ENCODE results near the gene SLC34A1.

DNA sequence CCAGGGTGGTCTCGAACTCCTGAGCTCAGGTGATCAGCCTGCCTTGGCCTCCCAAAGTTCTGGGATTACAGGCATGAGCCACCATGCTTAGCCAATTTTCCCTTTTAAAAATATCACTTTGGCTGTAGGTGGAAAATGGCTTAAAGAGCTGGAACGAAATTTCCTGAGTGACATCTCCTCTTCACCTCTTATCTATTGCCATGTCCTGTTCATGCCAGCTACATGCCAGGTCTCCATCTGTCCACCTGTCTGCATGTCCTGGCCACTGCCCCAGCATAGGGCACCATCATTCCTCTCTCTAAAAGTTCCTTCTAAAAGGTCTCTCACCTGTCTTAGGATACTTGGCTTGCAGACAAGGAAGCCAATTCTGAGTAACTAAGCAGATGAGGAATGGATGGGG lies 39.4 kb downstream of the SLC34A1 start:
- TF ChIP-seq, protein P1, sequence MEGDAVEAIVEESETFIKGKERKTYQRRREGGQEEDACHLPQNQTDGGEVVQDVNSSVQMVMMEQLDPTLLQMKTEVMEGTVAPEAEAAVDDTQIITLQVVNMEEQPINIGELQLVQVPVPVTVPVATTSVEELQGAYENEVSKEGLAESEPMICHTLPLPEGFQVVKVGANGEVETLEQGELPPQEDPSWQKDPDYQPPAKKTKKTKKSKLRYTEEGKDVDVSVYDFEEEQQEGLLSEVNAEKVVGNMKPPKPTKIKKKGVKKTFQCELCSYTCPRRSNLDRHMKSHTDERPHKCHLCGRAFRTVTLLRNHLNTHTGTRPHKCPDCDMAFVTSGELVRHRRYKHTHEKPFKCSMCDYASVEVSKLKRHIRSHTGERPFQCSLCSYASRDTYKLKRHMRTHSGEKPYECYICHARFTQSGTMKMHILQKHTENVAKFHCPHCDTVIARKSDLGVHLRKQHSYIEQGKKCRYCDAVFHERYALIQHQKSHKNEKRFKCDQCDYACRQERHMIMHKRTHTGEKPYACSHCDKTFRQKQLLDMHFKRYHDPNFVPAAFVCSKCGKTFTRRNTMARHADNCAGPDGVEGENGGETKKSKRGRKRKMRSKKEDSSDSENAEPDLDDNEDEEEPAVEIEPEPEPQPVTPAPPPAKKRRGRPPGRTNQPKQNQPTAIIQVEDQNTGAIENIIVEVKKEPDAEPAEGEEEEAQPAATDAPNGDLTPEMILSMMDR (IDR thresholded peaks at IDR 0.05): no peak
- TF ChIP-seq POLR2AphosphoS5 (IDR thresholded peaks at IDR 0.05): no peak

Data from gastroesophageal sphincter (tissue), 3 donors.